ENCODE data around the gene OPA3. TPM values are rescaled to one million over a fixed set of nuclear protein-coding genes. Genes with fewer than 3 reads are reported as not detected.

The OPA3 gene
- total RNA-seq (2022; extraction: Qiagen RNA extraction; ENCODE audit: low read depth) = 11.8 to 17.6 TPM (median 14.7 TPM) in 5 replicates

GRCh38 chr19:45584332-45585157 lies at the start of gene OPA3:
Gene OPA3, minus strand, starts transcription at chr19:45584802. Its CDS starts 38 bp downstream, at chr19:45584764.

DNA sequence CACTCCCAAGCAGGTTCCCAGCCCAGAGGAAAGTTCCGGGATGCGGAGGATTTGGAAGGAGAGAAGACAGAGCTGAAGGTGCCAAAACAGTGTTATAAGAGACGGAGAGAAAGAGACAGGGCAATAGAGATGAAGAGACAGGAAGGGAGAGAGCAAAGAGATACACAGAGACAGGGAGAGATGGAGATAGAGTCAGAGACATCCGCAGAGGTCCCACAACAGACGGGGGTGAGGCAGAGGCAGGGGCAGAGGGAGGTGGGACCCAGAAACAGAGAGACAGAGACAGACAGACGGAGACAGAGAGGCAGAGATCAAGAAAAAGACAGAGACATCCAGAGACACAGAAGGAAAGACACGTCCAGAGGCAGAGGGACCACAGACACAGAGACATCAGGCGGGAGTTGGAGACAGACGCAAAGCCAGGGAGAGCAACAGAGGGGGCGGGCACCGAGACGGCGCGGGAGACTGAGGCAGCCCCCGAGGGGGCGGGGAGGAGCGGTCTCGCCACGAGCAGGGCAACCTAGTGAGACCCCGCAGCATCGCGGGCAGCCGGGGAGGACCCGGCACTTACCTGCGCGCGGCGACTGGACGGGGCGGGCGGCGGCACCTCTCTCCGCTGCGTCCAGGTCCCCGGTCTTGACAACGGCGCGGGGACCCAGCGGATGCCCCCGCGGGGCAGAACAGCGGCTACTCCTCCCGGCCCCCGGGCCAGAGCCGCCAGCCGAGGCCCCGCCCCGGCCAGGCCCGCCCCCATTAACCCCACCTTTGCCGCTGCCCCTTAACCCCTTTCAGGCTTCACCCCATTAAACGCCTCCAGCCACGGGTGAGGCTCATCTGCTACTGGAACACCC lies 17.1 kb upstream of the OPA3 start, which contains the start of gene GPR4:
Gene GPR4 (minus strand): TSS at position 689 of the 851 bp plus-strand sequence. CDS start 10,346 bp downstream, outside the sequence.

GRCh38 chr19:45506989-45507871 lies 77.4 kb downstream of the OPA3 start, which contains the start of gene VASP:
Gene VASP, plus strand, starts transcription at chr19:45507479. Its CDS starts 293 bp downstream, at chr19:45507772.

DNA sequence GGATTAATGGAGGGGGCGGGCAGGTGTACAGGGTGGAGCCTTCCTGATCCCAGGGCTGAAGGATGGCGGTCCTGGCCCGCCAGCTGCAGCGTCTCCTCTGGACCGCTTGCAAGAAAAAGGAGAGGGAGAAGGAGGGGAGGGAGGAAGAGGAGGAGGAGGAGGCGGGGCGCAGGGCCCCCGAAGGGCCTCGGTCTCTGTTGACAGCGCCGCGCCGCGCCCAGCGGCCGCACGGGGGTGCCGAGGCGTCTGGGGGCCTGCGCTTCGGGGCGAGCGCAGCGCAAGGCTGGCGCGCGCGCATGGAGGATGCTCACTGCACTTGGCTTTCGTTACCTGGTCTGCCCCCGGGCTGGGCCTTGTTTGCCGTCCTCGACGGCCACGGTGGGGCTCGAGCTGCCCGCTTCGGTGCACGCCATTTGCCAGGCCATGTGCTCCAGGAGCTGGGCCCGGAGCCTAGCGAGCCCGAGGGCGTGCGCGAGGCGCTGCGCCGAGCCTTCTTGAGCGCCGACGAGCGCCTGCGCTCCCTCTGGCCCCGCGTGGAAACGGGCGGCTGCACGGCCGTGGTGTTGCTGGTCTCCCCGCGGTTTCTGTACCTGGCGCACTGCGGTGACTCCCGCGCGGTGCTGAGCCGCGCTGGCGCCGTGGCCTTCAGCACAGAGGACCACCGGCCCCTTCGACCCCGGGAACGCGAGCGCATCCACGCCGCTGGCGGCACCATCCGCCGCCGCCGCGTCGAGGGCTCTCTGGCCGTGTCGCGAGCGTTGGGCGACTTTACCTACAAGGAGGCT lies 86.0 kb downstream of the OPA3 start, which contains the start of gene PPM1N:
Gene PPM1N (plus strand): TSS at position 33 of the 785 bp plus-strand sequence. CDS start 30 bp downstream, at position 63.

Other genes with a start within 250 kb of the OPA3 start
- 0.51 to 0.74 TPM (median 0.65 TPM) in 5 replicates for gene KLC3, start 244.1 kb downstream of the OPA3 start, total RNA-seq (2022; extraction: Qiagen RNA extraction; ENCODE audit: low read depth)
- 9.5 to 13.8 TPM (median 12.5 TPM) in 5 replicates for gene ERCC2, start 214.2 kb downstream of the OPA3 start, total RNA-seq (2022; extraction: Qiagen RNA extraction; ENCODE audit: low read depth)
- 24.1 to 30.7 TPM (median 26.0 TPM) in 5 replicates for gene PPP1R13L, start 179.7 kb downstream of the OPA3 start, total RNA-seq (2022; extraction: Qiagen RNA extraction; ENCODE audit: low read depth)
- gene POLR1G, start 178.2 kb downstream of the OPA3 start, total RNA-seq (2022; extraction: Qiagen RNA extraction; ENCODE audit: low read depth) = 41.0 to 57.9 TPM (median 48.2 TPM) in 5 replicates
- 129 to 169 TPM (median 150 TPM) in 5 replicates for gene ERCC1, start 160.9 kb downstream of the OPA3 start, total RNA-seq (2022; extraction: Qiagen RNA extraction; ENCODE audit: low read depth)
- gene FOSB, start 116.8 kb downstream of the OPA3 start, total RNA-seq (2022; extraction: Qiagen RNA extraction; ENCODE audit: low read depth) = 14.6 to 21.8 TPM (median 17.2 TPM) in 5 replicates
- 8.8 to 12.4 TPM (median 9.7 TPM) in 5 replicates for gene RTN2, start 87.8 kb downstream of the OPA3 start, total RNA-seq (2022; extraction: Qiagen RNA extraction; ENCODE audit: low read depth)
- 6.2 to 8.0 TPM (median 7.0 TPM) in 5 replicates for gene PPM1N, start 86.4 kb downstream of the OPA3 start, total RNA-seq (2022; extraction: Qiagen RNA extraction; ENCODE audit: low read depth)
- 110 to 143 TPM (median 134 TPM) in 5 replicates for gene VASP, start 77.3 kb downstream of the OPA3 start, total RNA-seq (2022; extraction: Qiagen RNA extraction; ENCODE audit: low read depth)
- 0.07 to 0.21 TPM (median 0.14 TPM) in 4 of 5 replicates, not detected in the other for gene GPR4, start 17.4 kb upstream of the OPA3 start, total RNA-seq (2022; extraction: Qiagen RNA extraction; ENCODE audit: low read depth)
- 20.3 to 23.8 TPM (median 21.3 TPM) in 5 replicates for gene EML2, start 54.6 kb upstream of the OPA3 start, total RNA-seq (2022; extraction: Qiagen RNA extraction; ENCODE audit: low read depth)
- 2.3 to 3.8 TPM (median 2.6 TPM) in 5 replicates for gene GIPR, start 83.4 kb upstream of the OPA3 start, total RNA-seq (2022; extraction: Qiagen RNA extraction; ENCODE audit: low read depth)
- gene SNRPD2, start 107.2 kb upstream of the OPA3 start, total RNA-seq (2022; extraction: Qiagen RNA extraction; ENCODE audit: low read depth) = 773 to 1,010 TPM (median 799 TPM) in 5 replicates
- 6.9 to 10.7 TPM (median 9.5 TPM) in 5 replicates for gene QPCTL, start 107.9 kb upstream of the OPA3 start, total RNA-seq (2022; extraction: Qiagen RNA extraction; ENCODE audit: low read depth)
- gene FBXO46, start 146.1 kb upstream of the OPA3 start, total RNA-seq (2022; extraction: Qiagen RNA extraction; ENCODE audit: low read depth) = 7.2 to 12.3 TPM (median 9.9 TPM) in 5 replicates
- 0.06 to 0.10 TPM (median 0.08 TPM) in 3 of 5 replicates, not detected in the others for gene MEIOSIN, start 148.6 kb upstream of the OPA3 start, total RNA-seq (2022; extraction: Qiagen RNA extraction; ENCODE audit: low read depth)
- gene SIX5, start 184.4 kb upstream of the OPA3 start, total RNA-seq (2022; extraction: Qiagen RNA extraction; ENCODE audit: low read depth) = 19.1 to 34.9 TPM (median 27.8 TPM) in 5 replicates
- 34.3 to 53.0 TPM (median 48.1 TPM) in 5 replicates for gene DMPK, start 197.7 kb upstream of the OPA3 start, total RNA-seq (2022; extraction: Qiagen RNA extraction; ENCODE audit: low read depth)
- gene DMWD, start 208.0 kb upstream of the OPA3 start, total RNA-seq (2022; extraction: Qiagen RNA extraction; ENCODE audit: low read depth) = 21.9 to 41.9 TPM (median 34.3 TPM) in 5 replicates
- gene RSPH6A, start 230.5 kb upstream of the OPA3 start, total RNA-seq (2022; extraction: Qiagen RNA extraction; ENCODE audit: low read depth) = 0.03 TPM in 1 of 5 replicates, not detected in the others